ENCODE measurements around the gene MZT2B. TPM values are rescaled to one million over a fixed set of nuclear protein-coding genes. Genes with fewer than 3 reads are reported as not detected.
A peak's percentile ranks its signal among the peaks of the same experiment; 100 is the strongest.
"Not testable (repeated sequence)": the region's sequence is repeated elsewhere in the genome, so short reads cannot be mapped to it uniquely, and the experiment has no call there.

The MZT2B gene
- total RNA-seq, 2 donors from 2014 or later = 324 to 329 TPM

DNA sequence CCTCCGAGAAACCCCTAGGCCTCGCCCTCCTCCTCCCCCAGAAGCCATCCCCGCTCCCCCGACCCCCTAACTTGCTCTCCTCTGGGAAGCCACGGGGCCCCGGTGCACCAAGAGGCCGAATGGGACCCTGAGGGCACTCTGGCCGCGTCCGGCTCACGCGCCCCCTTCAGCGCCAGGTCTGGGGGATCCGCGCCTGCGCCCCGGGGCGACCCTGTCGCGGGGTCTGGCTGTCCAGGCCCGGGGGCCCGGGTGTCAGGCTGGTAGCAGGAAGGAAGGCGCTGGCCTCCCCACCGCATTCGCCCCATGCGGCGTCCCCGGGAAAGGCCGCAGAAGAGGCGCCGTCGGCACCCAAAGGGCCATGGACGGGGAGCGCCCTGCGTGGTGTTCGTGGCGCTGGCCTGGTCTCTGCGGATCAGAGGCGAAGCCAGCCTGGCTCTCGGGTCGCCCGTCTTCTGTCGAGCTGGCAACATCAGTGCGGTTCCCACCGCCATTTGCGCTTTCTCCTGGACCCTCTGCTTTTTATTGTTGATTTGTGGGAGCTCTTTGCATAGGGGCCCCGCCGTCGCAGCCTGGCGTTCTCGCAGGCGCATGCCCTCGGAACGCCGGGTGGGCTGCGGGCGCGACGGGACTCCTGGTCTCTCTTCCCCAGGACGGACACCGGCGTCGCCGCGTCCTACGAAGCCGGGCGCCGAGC lies 46.6 kb downstream of the MZT2B start:
- H3K27me3 Mint-ChIP-seq (ENCODE audit: low read depth) = peaks cover 12% of the 10 kb centered on the region
- not testable (repeated sequence) for DNase-seq; ATAC-seq (replicated peaks in 1 of 2); H3K4me1 Mint-ChIP-seq (ENCODE audit: low read depth); H3K36me3 Mint-ChIP-seq (ENCODE audit: insufficient read depth in 2 of 2); H3K4me3 Mint-ChIP-seq; H3K9me3 Mint-ChIP-seq; H3K27ac Mint-ChIP-seq

DNA sequence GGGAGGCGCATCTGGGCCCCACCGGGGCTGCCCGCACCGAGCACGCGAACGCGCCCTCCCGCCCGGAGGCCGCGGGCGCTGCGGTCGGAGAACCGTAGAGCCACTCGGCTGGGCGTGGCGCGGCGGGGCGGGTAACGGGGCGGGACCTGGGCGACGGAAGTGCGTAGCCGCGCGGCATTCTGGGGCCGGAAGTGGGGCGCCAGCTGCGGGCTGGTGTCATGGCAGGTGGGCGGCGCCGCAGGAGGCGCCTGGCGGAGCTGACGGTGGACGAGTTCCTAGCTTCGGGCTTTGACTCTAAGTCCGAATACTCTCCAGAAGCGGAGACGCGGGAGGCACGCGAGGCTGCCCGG lies 47.1 kb downstream of the MZT2B start:
- Mint-ChIP-seq H3K4me3 (peak overlapping the region in 1 of 2 donors; percentile 56), H3K27me3 (ENCODE audit: low read depth) (peaks cover 14% of the 10 kb centered on the region)
- H3K36me3 Mint-ChIP-seq (ENCODE audit: insufficient read depth in 2 of 2); H3K9me3 Mint-ChIP-seq; H3K4me1 Mint-ChIP-seq (ENCODE audit: low read depth); H3K27ac Mint-ChIP-seq: not testable (repeated sequence)
- peak; percentile 52 to 55 for DNase-seq
- peak; percentile 77 to 82 for ATAC-seq (replicated peaks in 1 of 2)

DNA sequence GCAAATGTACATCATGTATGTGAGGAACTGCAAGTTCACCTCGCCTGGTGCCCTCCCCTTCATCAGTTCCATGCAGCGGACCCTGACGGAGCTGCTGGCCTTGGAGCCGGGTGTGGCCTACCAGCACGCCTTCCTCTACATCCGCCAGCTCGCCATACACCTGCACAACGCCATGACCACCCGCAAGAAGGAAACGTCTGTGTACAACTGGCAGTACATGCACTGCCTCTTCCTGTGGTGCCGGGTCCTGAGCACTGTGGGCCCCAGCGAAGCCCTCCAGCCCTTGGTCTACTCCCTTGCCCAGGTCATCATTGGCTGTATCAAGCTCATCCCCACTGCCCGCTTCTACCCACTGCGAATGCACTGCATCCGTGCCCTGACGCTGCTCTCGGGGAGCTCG lies 48.3 kb downstream of the MZT2B start:
- DNase-seq = not testable (repeated sequence)

DNA sequence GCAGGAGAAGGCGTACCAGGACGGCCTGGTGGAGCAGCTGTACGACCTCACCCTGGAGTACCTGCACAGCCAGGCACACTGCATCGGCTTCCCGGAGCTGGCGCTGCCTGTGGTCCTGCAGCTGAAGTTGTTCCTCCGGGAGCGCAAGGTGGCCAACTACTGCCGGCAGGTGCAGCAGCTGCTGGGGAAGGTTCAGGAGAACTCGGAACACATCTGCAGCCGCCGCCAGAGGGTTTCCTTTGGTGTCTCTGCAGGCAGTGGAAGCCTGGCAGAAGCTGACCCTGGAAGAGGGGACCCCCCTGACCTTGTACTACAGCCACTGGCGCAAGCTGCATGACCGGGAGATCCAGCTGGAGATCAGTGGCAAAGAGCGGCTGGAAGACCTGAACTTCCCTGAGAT lies 48.8 kb downstream of the MZT2B start:
- H3K36me3 Mint-ChIP-seq (ENCODE audit: insufficient read depth in 2 of 2); ATAC-seq (replicated peaks in 1 of 2); H3K4me1 Mint-ChIP-seq (ENCODE audit: low read depth); H3K27ac Mint-ChIP-seq; H3K4me3 Mint-ChIP-seq; DNase-seq; H3K9me3 Mint-ChIP-seq: not testable (repeated sequence)
- H3K27me3 Mint-ChIP-seq (ENCODE audit: low read depth) = peaks cover 17% of the 10 kb centered on the region

More for the DNA sequence above, 48.3 kb downstream of the MZT2B start:
- not testable (repeated sequence) for H3K27ac Mint-ChIP-seq; H3K4me3 Mint-ChIP-seq; H3K36me3 Mint-ChIP-seq (ENCODE audit: insufficient read depth in 2 of 2); H3K9me3 Mint-ChIP-seq; H3K4me1 Mint-ChIP-seq (ENCODE audit: low read depth); ATAC-seq (replicated peaks in 1 of 2)
- peaks cover 17% of the 10 kb centered on the region for H3K27me3 Mint-ChIP-seq (ENCODE audit: low read depth)

DNA sequence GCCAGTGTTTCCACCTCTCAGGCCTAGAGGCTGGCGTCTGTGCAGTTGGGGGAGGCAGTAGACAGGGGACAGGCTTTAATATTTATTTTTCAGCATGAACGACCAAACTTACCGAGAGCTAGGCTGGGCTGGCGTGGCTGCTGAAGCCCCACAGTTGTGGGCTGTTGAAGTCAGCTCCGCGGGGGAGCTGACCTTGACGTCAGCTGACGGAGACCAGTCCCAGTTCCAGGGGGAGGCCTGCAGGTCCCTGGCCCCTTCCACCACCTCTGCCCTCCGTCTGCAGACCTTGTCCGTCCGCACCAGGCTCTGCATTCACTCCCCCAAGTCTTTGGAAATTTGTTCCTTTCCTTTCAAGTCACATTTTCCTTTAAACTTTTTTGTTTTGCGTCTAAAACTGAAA lies 49.6 kb downstream of the MZT2B start:
- Mint-ChIP-seq H3K4me3 (no peak overlapping the region), H3K4me1 (ENCODE audit: low read depth) (no peaks in the 10 kb centered on the region), H3K27me3 (ENCODE audit: low read depth) (peaks cover 17% of the 10 kb centered on the region), H3K27ac (no peak overlapping the region), H3K36me3 (ENCODE audit: insufficient read depth in 2 of 2) (peaks cover 0 to 3% of the 10 kb centered on the region in 2 donors), H3K9me3 (no peaks in the 10 kb centered on the region)
- ATAC-seq (replicated peaks in 1 of 2) (no peak), DNase-seq (no peak)

DNA sequence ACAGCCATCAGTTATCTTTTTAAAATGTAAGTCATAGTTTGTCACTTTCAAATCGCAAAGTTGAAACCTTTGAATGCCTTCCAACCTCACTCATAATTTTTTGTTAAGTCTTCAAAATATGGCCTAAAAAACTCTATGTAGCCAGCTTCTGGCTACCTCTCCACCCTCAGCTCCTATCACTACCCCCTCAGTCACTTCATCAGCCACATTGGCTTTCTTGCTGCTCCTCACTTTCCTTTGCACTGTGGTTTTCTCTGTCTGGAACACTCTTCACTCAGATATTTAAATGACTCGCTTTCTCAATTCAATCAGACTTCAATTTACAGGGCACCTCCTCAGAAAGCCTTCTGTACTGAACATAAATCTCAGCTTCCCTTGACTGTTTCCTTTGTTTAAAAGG lies 51.0 kb downstream of the MZT2B start:
- not testable (repeated sequence) for H3K27ac Mint-ChIP-seq; H3K27me3 Mint-ChIP-seq (ENCODE audit: low read depth); H3K4me1 Mint-ChIP-seq (ENCODE audit: low read depth); H3K9me3 Mint-ChIP-seq; H3K4me3 Mint-ChIP-seq; DNase-seq; H3K36me3 Mint-ChIP-seq (ENCODE audit: insufficient read depth in 2 of 2)
- ATAC-seq (replicated peaks in 1 of 2) = peak in 1 of 2 donors; percentile 79

DNA sequence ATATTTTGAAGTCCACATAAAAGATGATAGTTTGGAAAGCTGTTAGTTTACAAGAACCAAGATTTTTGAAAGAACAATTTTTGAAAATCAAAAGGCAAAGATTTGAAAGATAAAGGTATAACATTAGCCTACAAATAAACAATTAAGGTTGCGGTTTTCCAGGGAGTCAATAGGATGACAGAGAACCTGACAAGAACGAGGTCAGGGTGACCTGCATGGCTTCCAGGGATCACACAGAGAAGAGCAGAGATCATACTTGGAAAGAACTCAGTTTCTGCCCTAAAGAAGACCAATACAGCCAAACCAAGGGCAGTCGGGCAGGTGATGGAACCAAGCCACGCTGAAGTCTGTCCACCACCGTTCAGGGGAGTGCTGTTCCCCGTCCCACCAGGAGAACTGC lies 57.5 kb downstream of the MZT2B start:
- not testable (repeated sequence) for H3K36me3 Mint-ChIP-seq (ENCODE audit: insufficient read depth in 2 of 2); H3K4me1 Mint-ChIP-seq (ENCODE audit: low read depth); H3K9me3 Mint-ChIP-seq; H3K27ac Mint-ChIP-seq; DNase-seq; ATAC-seq (replicated peaks in 1 of 2); H3K27me3 Mint-ChIP-seq (ENCODE audit: low read depth); H3K4me3 Mint-ChIP-seq

Other genes with a start within 250 kb of the MZT2B start
- under 1 TPM in 1 of 2 donors, not detected in 1; 0.14 TPM for gene RAB6C, start 202.6 kb upstream of the MZT2B start, total RNA-seq
- not detected for gene POTEF, start 53.0 kb upstream of the MZT2B start, total RNA-seq
- 1 to 10 TPM in 1 of 2 donors, under 1 TPM in 1; 0.99 to 2.2 TPM for gene CCDC74B, start 37.1 kb upstream of the MZT2B start, total RNA-seq
- 10 to 100 TPM; 68.1 to 78.8 TPM for gene SMPD4, start 660 bp upstream of the MZT2B start, total RNA-seq
- gene TUBA3E, start 16.2 kb downstream of the MZT2B start, total RNA-seq = not detected
- gene IMP4, start 160.6 kb downstream of the MZT2B start, total RNA-seq = 10 to 100 TPM; 77.4 to 95.4 TPM
- gene PTPN18, start 173.8 kb downstream of the MZT2B start, total RNA-seq = 10 to 100 TPM; 48.8 to 50.7 TPM

All from activated T-cell treated with anti-CD3 and anti-CD28 coated beads, Interleukin-2, amount 50 U/mL, for 72 hours (primary cell).